IPS DF 19.7 (cell line): ENCODE results near the gene SFN.
"Not testable (repeated sequence)": the region's sequence is repeated elsewhere in the genome, so short reads cannot be mapped to it uniquely, and the experiment has no call there.

Experiments
- DNase-seq: peaks from one replicate; pipeline ENCODE4 v3.0.0-alpha.2; 2013; ENCODE audit warnings: low read depth, low spot score

SFN gene

DNA sequence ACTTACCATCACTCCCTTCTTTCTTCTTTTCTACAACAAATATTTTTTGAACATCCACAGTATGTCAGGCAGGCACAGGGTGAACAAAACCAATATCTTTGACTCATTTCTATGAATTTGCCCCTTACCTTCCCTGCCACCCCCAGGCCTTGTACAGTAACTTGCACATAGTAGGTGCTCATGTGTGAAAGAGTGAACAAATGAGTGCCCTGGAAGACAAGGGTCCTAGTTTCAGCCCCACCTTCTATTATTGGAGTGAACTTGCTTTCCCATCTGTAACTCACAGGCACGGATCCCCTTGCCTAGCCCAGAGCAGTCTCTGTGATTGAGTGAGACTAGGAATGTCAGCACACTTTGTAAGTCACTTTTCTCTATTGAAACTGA, 23.6 kb upstream of the SFN start:
- DNase-seq, result no peak

DNA sequence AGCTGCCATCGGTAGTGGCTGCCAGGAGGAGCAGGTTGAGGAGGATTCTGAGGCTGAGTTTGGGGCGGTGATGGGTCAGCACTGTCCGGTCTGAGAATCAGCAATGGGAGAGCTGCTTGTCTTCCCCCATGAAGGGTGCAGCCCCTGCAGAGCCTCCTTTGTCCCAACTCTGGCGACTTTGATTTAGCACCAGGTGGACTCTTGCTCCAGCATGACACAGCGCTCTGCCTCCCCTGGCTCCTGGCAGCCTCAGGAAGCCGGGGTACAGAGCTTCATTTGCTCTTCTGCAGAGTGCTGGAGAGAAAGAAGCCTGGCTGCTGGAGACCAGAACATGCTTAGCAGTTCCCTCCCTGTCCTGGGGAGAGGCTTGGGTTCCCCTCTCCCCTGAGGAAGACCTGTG, 23.2 kb upstream of the SFN start:
- no peak for DNase-seq

DNA sequence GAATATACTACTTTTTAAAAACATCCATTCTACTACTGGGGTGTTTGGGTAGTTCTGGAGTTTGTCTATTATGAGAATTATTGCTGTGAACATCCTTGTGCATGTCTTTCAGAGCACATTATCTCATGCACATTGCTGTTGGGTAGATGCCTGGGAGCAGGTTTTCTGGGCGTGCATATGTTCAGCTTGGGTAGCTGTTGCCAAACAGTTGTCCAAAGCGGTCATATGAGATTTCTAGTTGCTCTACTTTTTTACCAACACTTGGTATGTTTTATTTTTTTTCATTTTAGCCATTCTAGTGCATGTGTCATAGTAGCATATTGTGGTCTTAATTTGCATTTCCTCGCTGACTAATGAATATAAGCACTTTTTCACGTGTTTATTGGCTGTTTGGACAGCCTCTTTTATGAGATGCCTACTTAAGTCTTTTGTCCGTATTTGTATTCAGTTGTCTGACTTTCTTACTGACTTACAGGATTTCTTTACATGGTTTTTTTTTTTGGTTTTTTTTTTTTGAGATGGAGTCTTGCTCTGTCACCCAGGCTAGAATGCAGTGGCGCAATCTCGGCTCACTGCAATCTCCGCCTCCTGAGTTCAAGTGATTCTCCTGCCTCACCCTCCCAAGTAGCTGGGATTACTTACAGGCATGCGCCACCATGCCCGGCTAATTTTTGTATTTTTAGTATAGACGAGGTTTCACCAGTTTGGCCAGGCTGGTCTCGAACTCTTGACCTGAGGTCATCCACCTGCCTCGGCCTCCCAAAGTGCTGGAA, 18.3 kb upstream of the SFN start:
- DNase-seq, result no peak

DNA sequence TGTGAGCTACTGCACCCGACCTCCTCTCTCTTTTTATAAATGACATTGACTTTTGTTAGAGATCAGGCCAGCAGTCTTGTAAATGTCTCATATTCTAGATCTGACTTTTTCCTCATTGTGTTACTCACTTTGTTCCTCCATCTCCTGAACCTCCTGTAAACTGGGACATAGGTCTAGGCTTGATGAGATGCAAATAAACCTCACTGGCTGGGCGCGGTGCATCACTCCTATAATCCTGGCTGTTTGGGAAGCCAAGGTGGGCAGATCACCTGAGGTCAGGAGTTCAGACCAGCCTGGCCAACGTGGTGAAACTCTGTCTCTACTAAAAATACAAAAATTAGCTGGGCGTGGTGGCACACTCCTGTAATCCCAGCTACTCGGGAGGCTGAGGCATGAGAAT, 15.1 kb upstream of the SFN start:
- DNase-seq, result not testable (repeated sequence)

DNA sequence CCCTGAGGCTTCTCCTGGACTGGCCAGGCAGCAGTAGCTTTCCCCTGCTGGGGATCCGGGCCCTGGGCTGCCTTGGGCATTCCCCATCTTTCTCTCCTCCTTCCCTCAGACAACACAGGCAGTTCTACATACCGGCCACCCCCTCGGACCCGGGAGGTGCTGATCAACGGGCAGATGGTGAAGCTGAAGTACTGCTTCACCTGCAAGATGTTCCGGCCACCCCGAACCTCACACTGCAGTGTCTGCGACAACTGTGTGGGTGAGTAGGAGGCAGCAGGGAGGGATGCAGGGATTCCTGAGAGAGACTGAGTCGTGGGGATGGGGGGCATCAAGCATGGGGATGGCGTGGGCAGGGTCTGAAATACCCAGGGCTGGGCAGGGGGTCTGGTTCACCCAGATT, 14.4 kb upstream of the SFN start:
- no peak for DNase-seq

DNA sequence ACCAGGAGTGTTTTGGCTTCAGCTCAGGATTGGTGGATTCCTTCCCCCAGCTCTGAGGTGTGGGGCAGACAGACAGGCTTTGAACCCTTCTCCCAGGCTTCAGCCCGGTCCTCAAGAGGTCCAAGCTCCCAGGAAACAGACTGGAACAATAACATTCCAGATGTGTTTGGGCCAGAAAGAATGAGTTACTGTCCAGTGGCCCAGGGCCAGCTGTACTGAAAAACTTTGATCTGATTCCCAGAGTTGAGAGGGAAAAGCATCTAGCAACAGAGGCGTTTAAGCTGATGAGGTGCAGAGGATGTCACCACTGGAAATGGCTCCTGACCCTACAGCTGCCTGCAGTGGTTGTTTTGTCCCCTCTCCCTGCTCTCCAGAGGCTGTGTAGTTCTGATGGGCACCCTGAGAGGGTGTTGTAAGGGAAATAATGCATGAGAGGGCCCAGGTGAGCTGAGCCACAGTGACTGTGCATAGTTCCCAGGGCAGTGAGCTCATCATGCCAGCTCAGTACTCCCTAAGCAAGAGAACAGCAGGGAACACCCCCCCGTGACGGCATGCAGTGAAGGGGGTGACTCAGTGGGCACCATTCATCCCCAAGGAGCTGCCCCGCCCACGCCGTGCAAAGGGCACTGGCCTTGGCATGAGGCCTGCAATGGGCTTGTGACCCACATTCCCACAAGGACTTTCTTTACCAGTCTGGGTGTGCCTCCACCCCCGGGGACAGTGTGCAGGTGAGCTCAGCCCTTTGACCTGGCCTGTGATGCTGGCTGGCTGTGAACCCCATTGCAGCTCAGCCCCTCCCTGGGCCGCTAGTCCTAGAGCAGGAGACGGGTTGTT, 13.8 kb upstream of the SFN start:
- no peak for DNase-seq

DNA sequence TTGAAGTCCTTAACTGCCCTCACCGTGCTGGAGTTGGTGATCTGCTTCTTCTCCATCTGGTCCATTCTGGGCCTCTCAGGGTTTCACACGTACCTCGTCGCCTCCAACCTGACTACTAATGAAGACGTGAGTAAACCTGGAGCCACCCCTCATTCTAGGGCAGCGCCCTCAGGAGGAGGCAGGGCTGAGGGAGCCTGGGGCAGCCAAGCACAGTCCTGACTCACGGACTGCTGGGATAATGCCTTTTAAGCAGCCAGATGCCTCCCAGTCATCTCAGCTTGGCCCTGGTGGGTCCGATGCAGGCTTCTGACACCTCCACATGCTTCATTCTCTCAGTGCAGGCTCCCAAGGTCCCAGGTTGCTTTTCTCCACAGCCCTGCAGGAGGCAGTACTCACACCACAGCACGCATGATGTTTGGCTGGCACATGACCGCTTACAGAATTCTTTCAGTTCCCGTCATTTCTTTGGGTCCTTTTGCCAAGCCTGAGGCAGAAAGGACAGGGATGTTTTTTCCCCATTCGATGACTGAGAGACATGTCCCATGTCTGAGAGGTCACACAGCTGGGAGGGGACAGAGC, 11.8 kb upstream of the SFN start:
- DNase-seq, result no peak

DNA sequence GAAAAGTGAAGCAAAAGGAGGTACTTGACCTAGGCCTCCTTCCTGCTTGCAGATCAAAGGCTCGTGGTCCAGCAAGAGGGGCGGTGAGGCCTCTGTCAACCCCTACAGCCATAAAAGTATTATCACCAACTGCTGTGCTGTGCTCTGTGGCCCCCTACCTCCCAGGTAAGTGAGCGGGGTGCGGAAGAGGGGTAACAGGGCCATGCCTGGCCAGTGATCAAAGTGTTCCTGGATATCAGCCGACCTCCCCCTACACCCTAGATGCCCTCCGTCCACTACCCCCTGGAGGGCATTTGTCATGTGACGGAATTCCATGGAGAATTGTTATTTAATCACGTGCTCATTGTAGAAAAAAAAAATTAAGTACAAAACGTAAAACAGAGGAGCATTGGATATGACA, 10.2 kb upstream of the SFN start:
- no peak for DNase-seq

DNA sequence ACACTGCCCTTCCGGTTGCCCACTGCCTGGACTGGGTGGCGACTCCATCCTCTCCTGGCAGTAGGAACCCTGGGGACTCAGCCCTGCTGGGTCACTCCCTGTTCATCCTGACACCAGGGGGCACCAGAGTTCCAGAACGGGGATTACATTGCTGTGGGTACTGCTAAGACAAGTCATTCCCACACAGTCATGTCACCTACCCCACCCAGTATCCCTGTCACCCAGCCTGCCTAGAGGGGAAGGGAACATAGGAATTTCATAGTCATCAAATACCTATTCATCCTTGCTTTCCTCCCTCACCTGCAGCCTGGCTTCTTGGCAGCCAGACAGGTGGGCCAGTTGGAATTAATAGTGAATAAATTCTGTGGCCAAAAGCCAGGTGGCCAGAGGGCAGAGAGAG, 9.8 kb upstream of the SFN start:
- no peak for DNase-seq

DNA sequence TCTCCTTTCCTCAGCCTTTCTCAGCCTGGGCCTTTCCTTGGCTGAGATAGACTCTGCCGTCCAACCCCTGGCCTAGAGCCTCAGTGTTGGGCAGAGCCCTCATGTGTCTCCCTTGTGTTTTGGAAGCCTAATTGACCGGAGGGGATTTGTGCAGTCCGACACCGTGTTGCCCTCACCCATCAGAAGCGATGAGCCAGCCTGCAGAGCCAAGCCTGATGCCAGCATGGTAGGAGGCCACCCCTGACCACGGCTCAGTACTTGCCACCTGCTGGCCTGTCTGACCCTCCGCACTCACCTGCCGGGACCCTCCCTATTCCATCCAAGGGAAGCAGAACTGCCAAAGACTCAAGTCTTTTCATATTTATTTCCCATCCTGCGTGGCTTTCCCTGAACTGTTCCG, 9.3 kb upstream of the SFN start:
- DNase-seq, result no peak

DNA sequence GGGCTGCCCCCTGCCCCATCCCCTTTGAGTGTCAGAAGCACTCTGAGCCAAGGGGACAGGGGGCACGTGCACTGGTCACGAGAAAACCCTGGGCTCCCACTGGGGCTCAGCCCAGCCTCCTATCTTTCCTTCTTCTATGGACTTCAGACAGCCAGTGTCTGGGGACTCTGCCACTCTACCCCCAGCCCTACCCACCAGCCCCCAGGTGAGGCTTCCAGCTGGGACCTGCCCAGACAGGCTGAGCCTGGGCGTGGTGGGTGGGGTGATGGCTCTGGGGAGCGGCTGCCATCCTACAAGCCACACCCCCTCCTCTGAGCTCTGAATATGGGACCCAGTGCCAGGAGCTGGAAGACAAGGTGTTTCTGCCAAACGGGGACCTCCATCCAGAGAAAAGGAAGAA, 8.0 kb upstream of the SFN start:
- no peak for DNase-seq

DNA sequence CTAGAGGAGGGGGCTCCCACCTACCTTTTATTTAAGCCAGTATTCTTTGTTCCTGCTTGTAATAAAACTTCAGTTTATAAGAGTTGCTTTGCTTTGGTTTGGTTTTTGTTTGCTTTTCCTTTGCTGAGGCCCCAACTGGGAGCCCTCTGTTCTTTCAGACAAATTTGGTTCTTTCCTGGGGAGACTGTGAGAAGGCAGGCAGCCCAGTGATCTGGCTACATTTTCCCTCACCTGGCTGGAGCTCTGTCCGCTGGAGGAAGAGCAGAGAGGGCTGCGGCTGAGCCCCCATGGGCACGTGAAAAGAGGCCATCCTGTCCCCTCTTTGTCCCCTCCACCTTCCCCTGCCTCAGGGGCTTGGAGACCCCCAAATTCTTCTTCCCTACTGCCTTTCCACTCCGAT, 7.3 kb upstream of the SFN start:
- DNase-seq, result no peak

DNA sequence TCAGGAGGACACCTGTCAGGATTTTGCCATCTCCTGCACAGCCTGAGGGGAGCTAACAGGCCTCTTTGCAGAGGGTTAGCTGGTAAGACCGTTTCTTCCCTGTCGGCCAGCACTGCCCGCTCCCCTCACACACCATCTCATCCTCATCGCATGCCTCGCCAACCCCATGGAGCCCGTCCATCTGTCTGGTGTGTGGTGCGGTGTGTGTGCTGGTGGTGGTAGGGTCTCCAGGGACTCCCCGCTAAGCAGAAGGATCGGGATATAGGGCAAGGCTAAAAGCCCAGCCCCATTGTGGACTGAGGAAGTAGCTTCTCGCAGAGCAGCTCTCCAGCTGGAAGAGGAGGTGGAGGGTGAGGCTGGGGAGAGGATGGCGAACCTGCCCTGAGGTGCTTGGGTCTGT, 6.8 kb upstream of the SFN start:
- DNase-seq, result no peak

DNA sequence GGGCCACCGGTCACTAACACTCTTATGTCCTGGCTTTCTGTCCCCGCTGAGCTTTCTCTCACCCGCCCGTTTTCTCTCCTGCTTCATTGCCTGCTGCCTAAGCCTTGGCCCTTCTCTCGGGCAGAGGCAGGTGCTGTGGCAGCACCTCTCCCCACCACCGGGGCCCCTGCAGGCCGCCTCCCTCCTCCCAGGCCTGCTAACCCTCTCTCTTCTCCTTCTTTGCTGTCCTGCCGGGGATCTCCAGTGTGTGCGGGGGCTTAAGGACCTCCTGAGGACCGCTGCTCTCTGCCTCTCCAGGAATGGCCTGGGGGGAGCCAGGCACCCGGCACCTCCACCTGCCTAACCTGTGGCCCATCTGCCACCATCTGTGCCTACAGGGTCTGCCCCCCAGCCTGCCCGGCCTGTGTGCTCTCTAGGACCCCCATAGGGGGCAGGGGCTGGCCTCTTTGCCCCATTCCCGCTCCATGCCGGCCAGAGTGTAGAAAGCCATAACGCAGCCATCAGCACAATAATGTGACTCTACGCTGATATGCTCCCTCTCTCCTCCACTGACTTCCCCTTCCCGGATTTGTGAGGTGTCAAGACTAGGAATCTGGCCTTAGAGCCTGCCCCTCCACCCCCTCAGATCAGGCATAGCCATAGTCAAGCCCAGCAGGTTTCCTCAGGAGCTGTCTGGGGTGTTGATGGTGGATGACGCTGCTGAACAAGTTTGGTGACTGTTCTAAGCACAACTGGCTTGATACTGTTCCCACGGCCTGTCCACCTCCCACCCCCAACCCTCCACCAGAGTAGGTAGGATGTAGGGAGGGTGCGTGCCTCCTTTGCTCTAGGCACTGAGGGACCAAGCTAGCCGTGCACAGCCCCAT, 6.1 kb upstream of the SFN start:
- DNase-seq, result no peak

DNA sequence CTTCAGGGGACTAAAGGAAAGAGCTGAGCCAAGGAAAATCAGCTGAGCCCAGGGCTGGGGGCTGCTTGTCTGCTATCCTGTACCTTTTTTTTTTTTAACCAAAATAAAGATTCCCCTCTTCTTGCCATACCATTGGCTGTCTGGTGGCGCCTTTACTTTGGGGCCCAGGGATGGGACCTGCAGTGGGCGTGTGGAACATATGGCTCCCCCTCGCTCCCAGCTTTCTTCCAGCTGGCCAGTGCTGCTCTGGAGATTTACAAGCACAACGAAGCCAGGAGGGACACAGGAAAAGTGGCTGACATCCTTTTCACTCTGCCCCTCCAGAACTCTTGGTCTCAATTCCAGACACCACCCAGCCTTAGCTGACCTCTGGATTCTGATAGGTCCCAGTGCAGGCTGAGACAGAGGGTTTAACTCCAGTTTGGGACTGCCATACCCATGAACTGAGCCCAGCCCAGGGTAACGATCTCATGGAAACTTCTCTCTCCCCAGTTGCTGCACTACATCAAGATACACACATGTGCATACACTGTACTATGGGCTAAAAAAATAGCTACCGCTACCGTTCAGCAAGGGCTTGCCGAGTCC, 5.4 kb upstream of the SFN start:
- no peak for DNase-seq

DNA sequence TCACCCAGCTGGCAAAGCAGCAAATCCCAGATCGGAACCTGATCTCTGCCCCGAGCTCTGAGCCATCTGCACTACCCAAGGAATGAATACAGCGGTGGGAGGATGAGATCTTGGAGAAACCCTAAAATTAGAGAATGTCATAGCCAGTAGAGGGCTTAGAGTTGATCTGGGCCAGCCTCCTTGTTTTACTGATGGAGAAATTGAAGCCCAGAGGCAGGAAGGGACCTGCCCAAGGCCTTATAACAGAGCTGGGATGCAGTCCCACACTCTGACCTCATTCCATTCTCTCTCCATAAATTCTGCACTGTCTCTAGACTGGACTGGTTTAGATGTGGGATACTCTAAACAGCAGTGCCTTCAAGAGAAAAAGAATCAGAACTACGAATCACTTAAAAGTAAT, 4.8 kb upstream of the SFN start:
- no peak for DNase-seq

DNA sequence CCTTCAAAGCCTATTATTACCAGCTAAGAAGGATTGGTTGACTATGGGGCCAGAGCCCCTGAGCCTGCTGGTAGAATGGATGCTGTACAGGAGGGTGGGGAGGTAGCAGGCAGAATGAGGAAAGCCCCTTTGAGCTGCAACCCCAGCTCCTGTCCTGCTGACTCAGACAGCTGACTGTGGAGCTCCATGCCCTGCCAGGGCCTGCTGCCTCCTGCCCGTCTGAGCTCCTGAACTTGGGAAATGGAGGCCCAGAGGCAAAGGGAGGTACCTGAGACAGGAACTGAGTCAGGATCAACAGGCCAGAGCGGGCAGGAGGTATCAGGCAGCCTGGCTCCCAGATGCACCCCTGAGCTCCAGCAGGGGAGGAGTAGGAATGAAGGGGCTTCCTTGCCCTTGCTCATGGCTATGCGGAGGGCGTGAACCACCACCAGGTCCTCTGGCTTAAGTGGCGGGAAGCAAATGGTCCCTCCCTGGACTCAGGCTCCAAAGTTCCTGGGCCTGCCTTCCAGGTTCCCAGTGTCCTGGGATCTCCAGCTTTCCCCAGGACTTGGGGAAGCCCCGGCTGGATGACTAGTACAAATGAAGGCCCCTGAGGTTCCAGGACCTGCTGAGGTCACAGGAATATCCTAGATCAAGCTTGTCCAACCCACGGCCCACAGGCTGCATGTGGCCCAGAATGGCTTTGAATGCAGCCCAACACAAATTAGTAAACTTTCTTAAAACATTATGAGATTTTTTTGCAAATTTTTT, 3.9 kb upstream of the SFN start:
- DNase-seq, result no peak

DNA sequence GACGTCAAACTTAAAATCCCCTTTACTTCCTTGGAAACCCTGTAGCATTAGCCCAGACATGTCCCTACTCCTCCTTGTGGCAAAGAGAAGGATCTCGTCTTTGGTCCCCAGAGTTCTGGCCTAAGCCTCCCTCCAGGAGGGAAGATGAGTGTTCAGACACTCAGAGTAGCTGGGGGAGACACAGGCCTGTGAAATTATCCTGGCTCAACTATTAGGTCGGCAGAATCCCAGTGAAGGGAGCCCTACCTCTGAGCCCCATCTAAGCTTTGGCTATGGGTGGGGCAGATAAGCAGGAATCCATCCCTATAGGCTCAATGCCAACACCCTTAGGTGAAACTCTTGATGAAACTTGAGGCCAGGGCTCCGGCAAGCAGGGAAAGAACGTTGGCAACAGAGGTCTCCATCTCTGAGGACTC, 1.7 kb upstream of the SFN start:
- no peak for DNase-seq

DNA sequence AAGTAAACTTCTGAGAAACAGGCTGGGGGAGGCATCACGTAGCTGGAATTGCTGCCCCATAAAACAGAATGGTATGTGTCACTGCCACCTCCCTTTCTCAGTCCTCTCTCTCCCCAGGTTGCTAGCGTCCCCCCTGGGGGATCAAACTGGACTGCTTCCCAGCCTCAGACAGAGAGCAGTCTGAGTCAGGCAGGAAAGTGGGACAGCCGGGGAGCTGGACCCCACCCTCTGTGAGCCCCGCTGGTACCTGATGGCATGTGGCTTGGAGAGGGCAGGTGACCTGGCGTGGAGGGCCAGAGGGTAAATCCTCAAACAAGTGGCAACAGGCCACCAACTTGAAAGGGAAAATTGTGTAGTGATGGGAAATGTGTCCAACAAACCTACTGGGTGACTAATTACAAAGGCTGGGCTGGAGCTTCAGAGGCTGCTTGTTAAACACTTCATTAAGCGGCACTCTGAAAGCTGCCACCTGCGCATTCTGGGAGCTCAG, 1.0 kb upstream of the SFN start:
- no peak for DNase-seq

DNA sequence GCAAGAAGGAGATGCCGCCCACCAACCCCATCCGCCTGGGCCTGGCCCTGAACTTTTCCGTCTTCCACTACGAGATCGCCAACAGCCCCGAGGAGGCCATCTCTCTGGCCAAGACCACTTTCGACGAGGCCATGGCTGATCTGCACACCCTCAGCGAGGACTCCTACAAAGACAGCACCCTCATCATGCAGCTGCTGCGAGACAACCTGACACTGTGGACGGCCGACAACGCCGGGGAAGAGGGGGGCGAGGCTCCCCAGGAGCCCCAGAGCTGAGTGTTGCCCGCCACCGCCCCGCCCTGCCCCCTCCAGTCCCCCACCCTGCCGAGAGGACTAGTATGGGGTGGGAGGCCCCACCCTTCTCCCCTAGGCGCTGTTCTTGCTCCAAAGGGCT, 732 bp downstream of the SFN start:
- DNase-seq, result no peak
